GM10266 (cell line): ENCODE results near the gene GSTM2.

Source experiments
- DNase-seq: peaks from one replicate; pipeline ENCODE4 v3.0.0; 2012; ENCODE audit errors: extremely low spot score
- CTCF ChIP-seq: IDR thresholded peaks from 2 replicates; pipeline ENCODE4 v1.5.1; 2012; ENCODE audit warnings: mild to moderate bottlenecking, low read depth; ENCODE audit not compliant: control insufficient read depth, insufficient read depth; ENCODE audit errors: missing control alignments

Gene GSTM2

GRCh38 chr1:109721971-109722370 is 54.1 kb downstream of the GSTM2 start:
- TF ChIP-seq CTCF, result no peak
- DNase-seq, result no peak

- DNase-seq, result no peak
- no peak for TF ChIP-seq CTCF
These were observed 55.2 kb downstream of the GSTM2 start for GRCh38 chr1:109722908-109723691.
